Sigmoid colon (tissue), 4 donors: ENCODE data around the gene LRRIQ4.

Experiments
- EP300 ChIP-seq, 4 donors: sonication (generic); formaldehyde crosslinking; IDR thresholded peaks; one replicate each; pipeline ENCODE4 v1.6.1; 2017; ENCODE audit warnings: antibody characterized with exemption in 4 of 4
- TF ChIP-seq, protein P1 (sequence below), 4 experiments: fragments of 450-650 bp in 3 of 4; fragments of 200-600 bp in 1 of 4; IDR thresholded peaks; one replicate each; pipeline ENCODE4 v1.5.1; 2016 to 2019; ENCODE audit warnings: antibody characterized with exemption in 4 of 4, mild to moderate bottlenecking in 3 of 4, moderate library complexity in 2 of 4

- TF ChIP-seq, protein P1, sequence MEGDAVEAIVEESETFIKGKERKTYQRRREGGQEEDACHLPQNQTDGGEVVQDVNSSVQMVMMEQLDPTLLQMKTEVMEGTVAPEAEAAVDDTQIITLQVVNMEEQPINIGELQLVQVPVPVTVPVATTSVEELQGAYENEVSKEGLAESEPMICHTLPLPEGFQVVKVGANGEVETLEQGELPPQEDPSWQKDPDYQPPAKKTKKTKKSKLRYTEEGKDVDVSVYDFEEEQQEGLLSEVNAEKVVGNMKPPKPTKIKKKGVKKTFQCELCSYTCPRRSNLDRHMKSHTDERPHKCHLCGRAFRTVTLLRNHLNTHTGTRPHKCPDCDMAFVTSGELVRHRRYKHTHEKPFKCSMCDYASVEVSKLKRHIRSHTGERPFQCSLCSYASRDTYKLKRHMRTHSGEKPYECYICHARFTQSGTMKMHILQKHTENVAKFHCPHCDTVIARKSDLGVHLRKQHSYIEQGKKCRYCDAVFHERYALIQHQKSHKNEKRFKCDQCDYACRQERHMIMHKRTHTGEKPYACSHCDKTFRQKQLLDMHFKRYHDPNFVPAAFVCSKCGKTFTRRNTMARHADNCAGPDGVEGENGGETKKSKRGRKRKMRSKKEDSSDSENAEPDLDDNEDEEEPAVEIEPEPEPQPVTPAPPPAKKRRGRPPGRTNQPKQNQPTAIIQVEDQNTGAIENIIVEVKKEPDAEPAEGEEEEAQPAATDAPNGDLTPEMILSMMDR (IDR thresholded peaks at IDR 0.05), result no peak
- TF ChIP-seq EP300 (IDR thresholded peaks at IDR 0.05), result no peak
Observed at GRCh38 chr3:169850618-169851017, 37.9 kb downstream of the LRRIQ4 start.
